HepG2 (cell line): ENCODE results near the gene IKZF4. TPM values are rescaled to one million over a fixed set of nuclear protein-coding genes. Genes with fewer than 3 reads are reported as not detected.

Experiments
- ARID5B ChIP-seq: IDR thresholded peaks from 2 replicates; pipeline ENCODE4 v1.4.0; 2020; ENCODE audit warnings: mild to moderate bottlenecking, missing genetic modification reagents
- HNF1B ChIP-seq: sonication (generic); formaldehyde crosslinking; IDR thresholded peaks from 2 replicates; pipeline ENCODE4 v1.5.1; 2020; ENCODE audit warnings: mild to moderate bottlenecking, moderate library complexity, missing genetic modification reagents
- NONO ChIP-seq, 2 experiments: fragments of 450-650 bp in 1 of 2; sonication (generic) in 1 of 2; formaldehyde crosslinking in 1 of 2; IDR thresholded peaks in 1 of 2; conservative IDR thresholded peaks in 1 of 2; 2 replicates each; pipeline versions ENCODE4 v1.6.1 to v1.8.0; 2017 to 2022; ENCODE audit warnings: mild to moderate bottlenecking in 1 of 2, missing genetic modification reagents in 1 of 2, moderate library complexity in 1 of 2
- POLR2AphosphoS5 ChIP-seq: IDR thresholded peaks from 2 replicates; pipeline ENCODE4 v1.6.1; 2012; ENCODE audit warnings: low read depth, low read length
- RBFOX2 ChIP-seq: fragments of 200-400 bp; formaldehyde crosslinking; IDR thresholded peaks from 2 replicates; pipeline ENCODE4 v1.6.1; 2017; ENCODE audit warnings: low read depth, mild to moderate bottlenecking, low read length
- SUZ12 ChIP-seq: fragments of 150-350 bp; IDR thresholded peaks from 2 replicates; pipeline ENCODE4 v1.6.1; 2014; ENCODE audit warnings: low read depth, low read length
- TARDBP ChIP-seq: sonication (generic); formaldehyde crosslinking; IDR thresholded peaks from 2 replicates; pipeline ENCODE4 v1.8.0; 2022; ENCODE audit warnings: mild to moderate bottlenecking, missing genetic modification reagents
- TEAD3 ChIP-seq: optimal IDR thresholded peaks from 2 replicates; pipeline ENCODE3; 2016; ENCODE audit warnings: borderline replicate concordance
- TIGD3 ChIP-seq: sonication (generic); formaldehyde crosslinking; IDR thresholded peaks from 2 replicates; pipeline ENCODE4 v1.5.1; 2020; ENCODE audit warnings: mild to moderate bottlenecking, missing genetic modification reagents, borderline replicate concordance
- TRAFD1 ChIP-seq: sonication (generic); formaldehyde crosslinking; IDR thresholded peaks from 2 replicates; pipeline ENCODE4 v1.5.1; 2020; ENCODE audit warnings: missing genetic modification reagents, mild to moderate bottlenecking, borderline replicate concordance
- ZNF142 ChIP-seq: sonication (generic); formaldehyde crosslinking; IDR thresholded peaks from 2 replicates; pipeline ENCODE4 v1.4.0; 2020; ENCODE audit warnings: missing genetic modification reagents
- ZNF282 ChIP-seq: fragments of 450-650 bp; IDR thresholded peaks from 2 replicates; pipeline ENCODE4 v1.6.1; 2018; ENCODE audit not compliant: partially characterized antibody
- ZNF329 ChIP-seq: sonication (generic); formaldehyde crosslinking; IDR thresholded peaks from 2 replicates; pipeline ENCODE4 v1.9.0; 2021; ENCODE audit warnings: low read depth, mild to moderate bottlenecking, missing genetic modification reagents
- ZNF883 ChIP-seq: sonication (generic); formaldehyde crosslinking; IDR thresholded peaks from 2 replicates; pipeline ENCODE4 v1.5.1; 2020; ENCODE audit warnings: mild to moderate bottlenecking, missing genetic modification reagents; ENCODE audit errors: not compliant biosample characterization
- polyA plus RNA-seq, 8 experiments: library from polyadenylated mRNA; depleted of rRNA in 3 of 8; stranded (reverse) in 7 of 8; unstranded in 1 of 8; fragments of >200 nt; fragmentation: Illumina TruSeq in 4 of 8; extraction: Trizol in 4 of 8; gene quantifications; 2 replicates each; pipeline versions ENCODE4 v1.2.1 to v1.2.3, GENCODE V29; 2011 to 2016; ENCODE audit warnings: low read depth in 4 of 8, missing spikeins in 1 of 8, mixed read lengths in 1 of 8; ENCODE audit not compliant: insufficient read depth in 1 of 8
- total RNA-seq, 5 experiments: library from RNA; depleted of rRNA; stranded (reverse); fragments of >200 nt; fragmentation: Illumina TruSeq; extraction: Trizol; gene quantifications; 2 replicates each; pipeline ENCODE4 v1.2.3, GENCODE V29; 2016; ENCODE audit warnings: low read depth in 1 of 5

Gene IKZF4
- total and polyA plus RNA-seq, 2 of the 13 experiments (the other 11 are each of a cell fraction or from before 2014, with no cell fraction given): 0.58 to 2.2 TPM

DNA sequence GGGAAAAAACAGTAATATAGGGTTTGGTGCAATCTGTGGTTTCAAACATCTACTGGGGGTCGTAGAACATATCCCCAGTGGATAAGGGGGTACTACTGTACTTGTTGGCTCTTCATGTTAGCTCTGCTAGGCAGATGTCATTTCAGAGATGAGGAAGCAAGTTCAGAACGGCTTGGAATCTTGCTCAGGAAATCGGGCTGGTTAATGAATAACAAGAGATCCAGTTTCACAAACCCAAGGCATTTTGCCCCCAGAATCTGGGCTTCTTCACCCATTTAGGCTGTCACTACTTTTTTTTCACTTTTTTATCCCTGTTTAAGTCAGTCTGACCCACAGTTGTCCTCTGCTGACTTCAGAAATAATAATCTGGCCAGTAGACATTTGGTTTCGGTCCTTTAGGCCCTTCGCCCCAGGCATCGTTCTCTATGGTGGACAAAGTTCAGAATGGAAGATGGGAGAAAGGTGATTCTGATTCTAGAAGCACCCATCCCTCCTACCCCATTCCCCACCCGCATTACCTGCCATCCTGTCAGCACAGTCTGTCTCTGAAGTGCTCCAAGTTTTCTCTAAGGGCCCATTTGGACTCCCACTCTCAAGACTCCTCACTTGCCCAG lies 19.2 kb upstream of the IKZF4 start (continued):
- no peak for TF ChIP-seq TRAFD1 (CRISPR knock-in tag)
- no peak for TF ChIP-seq ZNF329 (CRISPR knock-in tag)
- no peak for TF ChIP-seq TIGD3 (CRISPR knock-in tag)
- TF ChIP-seq POLR2AphosphoS5: no peak
- TF ChIP-seq TARDBP (CRISPR knock-in tag): no peak
- no peak for TF ChIP-seq RBFOX2
- no peak for TF ChIP-seq ZNF142 (CRISPR knock-in tag)
- no peak for TF ChIP-seq ZNF883
- TF ChIP-seq SUZ12: no peak
- TF ChIP-seq NONO (IDR thresholded peaks at IDR 0.05): no peak
- no peak for TF ChIP-seq NONO (CRISPR knock-in tag; conservative IDR thresholded peaks at IDR 0.05)
- TF ChIP-seq ZNF282: no peak
- peak; percentile 50 for TF ChIP-seq TEAD3 (CRISPR knock-in tag)
- TF ChIP-seq HNF1B (CRISPR knock-in tag): peak; percentile 72; the same call in 1 of the 2 replicates
- TF ChIP-seq ARID5B: peak; percentile 24; the same call in 1 of the 2 replicates
